Measurements from ENCODE around the gene ELK4. TPM values are rescaled to one million over a fixed set of nuclear protein-coding genes. Genes with fewer than 3 reads are reported as not detected.
A peak's percentile ranks its signal among the peaks of the same experiment; 100 is the strongest.

ELK4 gene
- polyA plus RNA-seq, 3 donors, result 1.4 to 9.0 (median 2.6) TPM

DNA sequence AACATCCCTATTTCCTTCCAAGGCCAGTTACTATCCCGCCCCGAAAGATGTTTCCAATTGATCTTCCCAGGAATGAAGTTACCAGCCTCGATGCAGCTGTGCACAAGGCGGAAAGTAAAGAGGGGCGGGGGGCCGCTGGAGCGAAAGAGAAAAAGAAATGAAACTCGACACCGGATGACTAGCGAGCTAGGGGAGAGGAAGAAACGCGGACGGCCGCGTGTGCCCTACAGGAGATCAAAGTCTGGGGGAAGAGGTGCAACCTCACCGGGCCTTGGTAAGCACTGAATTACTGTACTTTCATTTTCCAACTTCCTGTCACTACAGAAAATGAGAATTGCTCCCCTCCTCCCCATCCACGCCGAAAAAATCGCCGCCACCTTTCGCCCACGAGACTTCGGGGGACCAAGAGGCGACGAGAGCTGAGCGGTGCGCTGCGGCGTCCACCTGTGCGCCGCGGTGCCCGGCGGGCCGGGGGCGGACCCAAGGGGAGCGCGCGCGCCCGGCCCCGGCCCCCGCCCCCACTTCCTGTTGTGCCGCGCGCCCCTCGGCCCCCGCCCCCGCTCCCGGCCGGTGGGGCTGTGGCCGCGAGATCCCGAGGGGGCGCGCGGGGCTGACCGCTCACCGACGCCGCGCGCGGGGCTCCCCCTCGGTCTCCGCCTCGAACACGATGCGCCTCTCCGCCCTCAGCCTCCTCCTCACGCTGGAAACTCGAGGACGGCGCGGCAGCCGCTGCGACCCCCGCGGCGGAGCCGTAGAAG is 622 bp downstream of the ELK4 start:
- H3K27me3 ChIP-seq (ENCODE audit: control insufficient read depth in 2 of 2, insufficient read depth in 2 of 2, low read length in 2 of 2), result no peaks in the 10 kb centered on the region
- H3K4me2 ChIP-seq (replicated peaks; ENCODE audit: extremely low read depth, low read length, poor library complexity, severe bottlenecking), result peak overlapping the region; percentile 97
- intact Hi-C loops (cut with micrococcal nuclease), result loop anchor here in 1 of 2 donors (5.0 to 10.0 kb wide), 2 partner anchors 39 to 106 kb away; no protein-coding TSS in a partner anchor
- peak overlapping the region; percentile 87 for H3K9ac ChIP-seq (ENCODE audit: insufficient read depth, low read length, poor library complexity, severe bottlenecking)
- peak overlapping the region; percentile 73 to 99 (median 91) for H3K4me3 ChIP-seq (replicated peaks in 1 of 3; ENCODE audit: low read depth in 2 of 3, low read length in 3 of 3)
- peaks cover 23 to 32% of the 10 kb centered on the region in 2 donors for H3K4me1 ChIP-seq (ENCODE audit: control insufficient read depth in 1 of 2, insufficient read depth in 2 of 2, low read length in 2 of 2)
- peak overlapping the region; percentile 98 to 100 for H3K4me3 Mint-ChIP-seq
- no peaks in the 10 kb centered on the region for H3K9me3 ChIP-seq (replicated peaks in 1 of 2; ENCODE audit: control insufficient read depth in 1 of 2, insufficient read depth in 1 of 2, low read length in 2 of 2)
- WGBS (ENCODE audit: insufficient coverage), result under 1% methylated on average over 75 of the region's 81 CpGs
- no peaks in the 10 kb centered on the region for H3K9me3 Mint-ChIP-seq
- H3K4me1 Mint-ChIP-seq, result peaks cover 45% of the 10 kb centered on the region
- H3K27ac ChIP-seq (ENCODE audit: low read depth in 1 of 2, low read length in 2 of 2), result peak overlapping the region; percentile 88 to 91
- H3K36me3 ChIP-seq (replicated peaks in 1 of 2; ENCODE audit: control insufficient read depth in 1 of 2, insufficient read depth in 2 of 2, low read length in 2 of 2), result no peaks in the 10 kb centered on the region
- H3K27ac Mint-ChIP-seq, result peak overlapping the region; percentile 94 to 99 (median 97)
- TF ChIP-seq, protein P1, sequence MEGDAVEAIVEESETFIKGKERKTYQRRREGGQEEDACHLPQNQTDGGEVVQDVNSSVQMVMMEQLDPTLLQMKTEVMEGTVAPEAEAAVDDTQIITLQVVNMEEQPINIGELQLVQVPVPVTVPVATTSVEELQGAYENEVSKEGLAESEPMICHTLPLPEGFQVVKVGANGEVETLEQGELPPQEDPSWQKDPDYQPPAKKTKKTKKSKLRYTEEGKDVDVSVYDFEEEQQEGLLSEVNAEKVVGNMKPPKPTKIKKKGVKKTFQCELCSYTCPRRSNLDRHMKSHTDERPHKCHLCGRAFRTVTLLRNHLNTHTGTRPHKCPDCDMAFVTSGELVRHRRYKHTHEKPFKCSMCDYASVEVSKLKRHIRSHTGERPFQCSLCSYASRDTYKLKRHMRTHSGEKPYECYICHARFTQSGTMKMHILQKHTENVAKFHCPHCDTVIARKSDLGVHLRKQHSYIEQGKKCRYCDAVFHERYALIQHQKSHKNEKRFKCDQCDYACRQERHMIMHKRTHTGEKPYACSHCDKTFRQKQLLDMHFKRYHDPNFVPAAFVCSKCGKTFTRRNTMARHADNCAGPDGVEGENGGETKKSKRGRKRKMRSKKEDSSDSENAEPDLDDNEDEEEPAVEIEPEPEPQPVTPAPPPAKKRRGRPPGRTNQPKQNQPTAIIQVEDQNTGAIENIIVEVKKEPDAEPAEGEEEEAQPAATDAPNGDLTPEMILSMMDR (IDR thresholded peaks at IDR 0.05), result no peak
- peaks cover 9% of the 10 kb centered on the region for H4K20me1 ChIP-seq (ENCODE audit: insufficient read depth, low read length)
- H3K36me3 Mint-ChIP-seq, result no peaks in the 10 kb centered on the region
- H3K79me2 ChIP-seq (ENCODE audit: insufficient read depth, low read length), result peaks cover 51% of the 10 kb centered on the region
- peak; percentile 59 to 66 (median 60) for DNase-seq
- H3K27me3 Mint-ChIP-seq (ENCODE audit: low read depth in 3 of 3), result peaks cover 0 to 3% (median 0%) of the 10 kb centered on the region in 3 donors
- H2AFZ ChIP-seq (ENCODE audit: insufficient read depth, low read depth, low read length, poor library complexity, severe bottlenecking), result peak overlapping the region; percentile 74

DNA sequence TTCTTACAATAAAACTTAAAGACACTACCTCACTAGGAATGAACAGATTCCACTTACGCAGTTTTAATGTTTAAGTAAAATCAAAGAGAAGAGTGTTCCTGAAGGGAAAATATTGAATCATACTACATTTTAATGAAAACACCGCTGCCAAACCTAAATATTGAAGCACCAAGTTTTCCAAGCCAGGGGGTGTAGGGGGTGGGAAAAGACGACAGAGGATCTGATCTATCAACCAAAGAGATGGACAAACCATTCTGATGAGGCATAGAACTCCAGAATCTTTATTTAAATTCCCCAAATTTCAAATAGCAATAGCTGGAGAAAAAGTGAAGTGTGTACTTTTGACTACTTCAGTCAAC is 1.2 kb downstream of the ELK4 start:
- H3K36me3 Mint-ChIP-seq, result no peaks in the 10 kb centered on the region
- Histone ChIP-seq H3K36me3 (replicated peaks in 1 of 2; ENCODE audit: control insufficient read depth in 1 of 2, insufficient read depth in 2 of 2, low read length in 2 of 2) (no peaks in the 10 kb centered on the region), H2AFZ (ENCODE audit: insufficient read depth, low read depth, low read length, poor library complexity, severe bottlenecking) (peak overlapping the region; percentile 74), H4K20me1 (ENCODE audit: insufficient read depth, low read length) (peaks cover 9% of the 10 kb centered on the region), H3K79me2 (ENCODE audit: insufficient read depth, low read length) (peaks cover 57% of the 10 kb centered on the region), H3K4me1 (ENCODE audit: control insufficient read depth in 1 of 2, insufficient read depth in 2 of 2, low read length in 2 of 2) (peaks cover 29 to 37% of the 10 kb centered on the region in 2 donors), H3K9me3 (replicated peaks in 1 of 2; ENCODE audit: control insufficient read depth in 1 of 2, insufficient read depth in 1 of 2, low read length in 2 of 2) (no peaks in the 10 kb centered on the region), H3K4me2 (replicated peaks; ENCODE audit: extremely low read depth, low read length, poor library complexity, severe bottlenecking) (peak overlapping the region; percentile 97), H3K9ac (ENCODE audit: insufficient read depth, low read length, poor library complexity, severe bottlenecking) (peak overlapping the region; percentile 87), H3K4me3 (replicated peaks in 1 of 3; ENCODE audit: low read depth in 2 of 3, low read length in 3 of 3) (peak overlapping the region; percentile 73 to 99 (median 91)), H3K27ac (ENCODE audit: low read depth in 1 of 2, low read length in 2 of 2) (peak overlapping the region; percentile 88 to 91), H3K27me3 (ENCODE audit: control insufficient read depth in 2 of 2, insufficient read depth in 2 of 2, low read length in 2 of 2) (no peaks in the 10 kb centered on the region)
- H3K9me3 Mint-ChIP-seq, result no peaks in the 10 kb centered on the region
- no CpG with 5 or more reads among the region's 3 CpGs for WGBS (ENCODE audit: insufficient coverage)
- H3K4me3 Mint-ChIP-seq, result peak overlapping the region; percentile 98 to 100
- H3K27me3 Mint-ChIP-seq (ENCODE audit: low read depth in 3 of 3), result peaks cover 0 to 3% (median 0%) of the 10 kb centered on the region in 3 donors
- TF ChIP-seq, protein P1 (IDR thresholded peaks at IDR 0.05), result no peak
- peak overlapping the region; percentile 94 to 99 (median 97) for H3K27ac Mint-ChIP-seq
- H3K4me1 Mint-ChIP-seq, result peaks cover 51% of the 10 kb centered on the region
- intact Hi-C loops (cut with micrococcal nuclease), result loop anchor here in 1 of 2 donors (5.0 to 10.0 kb wide), 2 partner anchors 38 to 106 kb away; no protein-coding TSS in a partner anchor
- DNase-seq, result no peak

Data from CD14-positive monocyte (primary cell).